ENCODE results near the gene NOL6. TPM values are rescaled to one million over a fixed set of nuclear protein-coding genes. Genes with fewer than 3 reads are reported as not detected.

The NOL6 gene
- total and polyA plus RNA-seq, 2 of the 13 experiments (the other 11 are each of a cell fraction or from before 2014, with no cell fraction given): 17.0 to 30.2 TPM

GRCh38 chr9:33449715-33450114 is 24.0 kb downstream of the NOL6 start:
- Histone ChIP-seq H3K4me2 (ENCODE audit: low read depth, low read length) (no peak overlapping the region), H3K4me3 (replicated peaks in 1 of 3; ENCODE audit: insufficient read depth in 1 of 3, low read depth in 2 of 3, low read length in 3 of 3) (no peak overlapping the region), H3K79me2 (ENCODE audit: insufficient read depth, low read length) (no peaks in the 10 kb centered on the region), H3K4me1 (ENCODE audit: insufficient read depth, low read length) (peaks cover 64% of the 10 kb centered on the region), H3K36me3 (replicated peaks in 1 of 2; ENCODE audit: control insufficient read depth in 1 of 2, insufficient read depth in 2 of 2, low read length in 2 of 2) (no peaks in the 10 kb centered on the region), H3K9ac (ENCODE audit: insufficient read depth, low read depth, low read length) (no peak overlapping the region), H4K20me1 (ENCODE audit: insufficient read depth, low read length) (no peaks in the 10 kb centered on the region), H3K9me3 (ENCODE audit: low read length) (no peaks in the 10 kb centered on the region), H2AFZ (ENCODE audit: low read length) (no peak overlapping the region), H3K27me3 (ENCODE audit: control insufficient read depth in 1 of 2, insufficient read depth in 2 of 2, low read length in 2 of 2) (peaks cover 7 to 46% of the 10 kb centered on the region in 2 experiments), H3K27ac (ENCODE audit: extremely low read length, insufficient read depth, low read length) (no peak overlapping the region)
- FAIRE-seq (no peak), ATAC-seq (no peak), DNase-seq (ENCODE audit: low spot score) (no peak)
- in situ Hi-C loops (cut with HindIII; ENCODE audit: extremely low pct_ligation_motif_present, low pct_unique_long_range_greater_than_20kb) (loop anchor here (5.0 kb wide), 1 partner anchor 42 kb away; no protein-coding TSS in a partner anchor), intact Hi-C loops (cut with micrococcal nuclease; ENCODE audit: unreplicated experiment) (no loop called here)
- ChIA-PET POLR2A (interaction anchor here (0.6 to 1.2 kb wide), 3 partner anchors 34 to 160 kb away, joined by 3 read pairs; partner anchors contain the start of gene NFX1), CTCF (ENCODE audit: low intra/inter-chr PET ratio, low total read pairs) (no interaction called here)
- 47% methylated on average over 5 of the region's 5 CpGs for WGBS (ENCODE audit: low lambda C conversion rate)
- TF ChIP-seq SKI (IDR thresholded peaks at IDR 0.05; ENCODE audit: partially characterized antibody): no peak
- no peak for TF ChIP-seq BHLHE40 (IDR thresholded peaks at IDR 0.05; ENCODE audit: low read length)
- TF ChIP-seq ZNF589 (CRISPR knock-in tag; conservative IDR thresholded peaks at IDR 0.05): no peak
- TF ChIP-seq SRF (IDR thresholded peaks at IDR 0.05; ENCODE audit: low read depth, low read length): no peak
- TF ChIP-seq, protein P1, sequence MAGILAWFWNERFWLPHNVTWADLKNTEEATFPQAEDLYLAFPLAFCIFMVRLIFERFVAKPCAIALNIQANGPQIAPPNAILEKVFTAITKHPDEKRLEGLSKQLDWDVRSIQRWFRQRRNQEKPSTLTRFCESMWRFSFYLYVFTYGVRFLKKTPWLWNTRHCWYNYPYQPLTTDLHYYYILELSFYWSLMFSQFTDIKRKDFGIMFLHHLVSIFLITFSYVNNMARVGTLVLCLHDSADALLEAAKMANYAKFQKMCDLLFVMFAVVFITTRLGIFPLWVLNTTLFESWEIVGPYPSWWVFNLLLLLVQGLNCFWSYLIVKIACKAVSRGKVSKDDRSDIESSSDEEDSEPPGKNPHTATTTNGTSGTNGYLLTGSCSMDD (CRISPR knock-in tag; IDR thresholded peaks at IDR 0.05): no peak
- TF ChIP-seq ISX (CRISPR knock-in tag; conservative IDR thresholded peaks at IDR 0.05): no peak
- TF ChIP-seq RELA (CRISPR knock-in tag; IDR thresholded peaks at IDR 0.05): no peak
- TF ChIP-seq HOXA7 (CRISPR knock-in tag; IDR thresholded peaks at IDR 0.05): no peak
- BruUV-seq (replicated peaks): no TSS peak

Measured in HepG2 (cell line).